ENCODE data around the gene RFX3. TPM values are rescaled to one million over a fixed set of nuclear protein-coding genes. Genes with fewer than 3 reads are reported as not detected.

The RFX3 gene
- total and polyA plus RNA-seq, 2 of the 13 experiments (the other 11 are each of a cell fraction or from before 2014, with no cell fraction given) = 2.7 to 5.3 TPM

DNA sequence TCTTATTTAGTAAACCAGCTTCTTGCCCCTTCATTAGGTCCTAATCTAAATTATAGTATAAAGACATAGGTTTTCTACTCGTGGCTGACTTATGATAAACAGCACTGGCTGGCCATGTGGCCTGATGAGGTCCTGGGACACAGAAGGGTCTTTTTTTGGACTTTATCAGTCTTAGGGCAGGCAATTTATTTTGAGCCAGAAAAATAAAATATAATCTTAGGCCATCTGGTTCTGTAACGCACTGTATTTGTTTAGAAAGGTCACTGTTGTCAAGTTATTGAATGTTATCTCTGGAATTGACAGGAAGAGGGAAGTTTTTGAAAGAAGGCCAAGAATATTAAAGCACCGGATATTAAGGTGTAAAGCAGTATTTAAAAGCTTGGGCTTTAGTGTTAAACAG lies 53.9 kb downstream of the RFX3 start (continued):
- TF ChIP-seq, protein P1, sequence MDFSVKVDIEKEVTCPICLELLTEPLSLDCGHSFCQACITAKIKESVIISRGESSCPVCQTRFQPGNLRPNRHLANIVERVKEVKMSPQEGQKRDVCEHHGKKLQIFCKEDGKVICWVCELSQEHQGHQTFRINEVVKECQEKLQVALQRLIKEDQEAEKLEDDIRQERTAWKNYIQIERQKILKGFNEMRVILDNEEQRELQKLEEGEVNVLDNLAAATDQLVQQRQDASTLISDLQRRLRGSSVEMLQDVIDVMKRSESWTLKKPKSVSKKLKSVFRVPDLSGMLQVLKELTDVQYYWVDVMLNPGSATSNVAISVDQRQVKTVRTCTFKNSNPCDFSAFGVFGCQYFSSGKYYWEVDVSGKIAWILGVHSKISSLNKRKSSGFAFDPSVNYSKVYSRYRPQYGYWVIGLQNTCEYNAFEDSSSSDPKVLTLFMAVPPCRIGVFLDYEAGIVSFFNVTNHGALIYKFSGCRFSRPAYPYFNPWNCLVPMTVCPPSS (IDR thresholded peaks at IDR 0.05) = no peak

GRCh38 chr9:3468421-3469205 lies 57.2 kb downstream of the RFX3 start:
- POLR2A ChIA-PET = interaction anchor here (1.6 kb wide), 1 partner anchor 58 kb away, joined by 4 read pairs; the partner anchor contains the start of gene RFX3
- no peak overlapping the region for H3K4me2 ChIP-seq (ENCODE audit: low read depth, low read length)
- no peaks in the 10 kb centered on the region for H3K9me3 ChIP-seq (ENCODE audit: low read length)
- H3K4me3 ChIP-seq (replicated peaks in 1 of 3; ENCODE audit: insufficient read depth in 1 of 3, low read depth in 2 of 3, low read length in 3 of 3) = no peak overlapping the region
- TF ChIP-seq ISL2 (CRISPR knock-in tag; IDR thresholded peaks at IDR 0.05) (no peak), TOE1 (CRISPR knock-in tag; IDR thresholded peaks at IDR 0.05) (no peak), REST (IDR thresholded peaks at IDR 0.05; ENCODE audit: borderline replicate concordance in 1 of 2, low read depth in 1 of 2, low read length in 2 of 2) (no peak), ZNF660 (CRISPR knock-in tag; IDR thresholded peaks at IDR 0.05; ENCODE audit: borderline replicate concordance, low read depth) (no peak), EP300 (IDR thresholded peaks at IDR 0.05; ENCODE audit: low read depth in 2 of 2, low read length in 2 of 2) (no peak), EP300 (CRISPR knock-in tag; IDR thresholded peaks at IDR 0.05; ENCODE audit: borderline replicate concordance) (no peak), HOMEZ (CRISPR knock-in tag; IDR thresholded peaks at IDR 0.05; ENCODE audit: low read depth) (no peak), GABPA (IDR thresholded peaks at IDR 0.05; ENCODE audit: low read depth, low read length) (no peak), GABPA (CRISPR knock-in tag; IDR thresholded peaks at IDR 0.05; ENCODE audit: low read depth) (no peak), CBX5 (CRISPR knock-in tag; IDR thresholded peaks at IDR 0.05; ENCODE audit: borderline replicate concordance) (no peak), SATB2 (CRISPR knock-in tag; IDR thresholded peaks at IDR 0.05) (no peak), ONECUT2 (CRISPR knock-in tag; IDR thresholded peaks at IDR 0.05) (no peak)
- H4K20me1 ChIP-seq (ENCODE audit: insufficient read depth, low read length) = no peaks in the 10 kb centered on the region
- no peak overlapping the region for H2AFZ ChIP-seq (ENCODE audit: low read length)
- H3K4me1 ChIP-seq (ENCODE audit: insufficient read depth, low read length) = no peaks in the 10 kb centered on the region
- H3K79me2 ChIP-seq (ENCODE audit: insufficient read depth, low read length) = no peaks in the 10 kb centered on the region
- DNase-seq (ENCODE audit: low spot score) = no peak
- no peak for FAIRE-seq
- H3K36me3 ChIP-seq (replicated peaks in 1 of 2; ENCODE audit: control insufficient read depth in 1 of 2, insufficient read depth in 2 of 2, low read length in 2 of 2) = no peaks in the 10 kb centered on the region
- in situ Hi-C loops (cut with HindIII; ENCODE audit: extremely low pct_ligation_motif_present, low pct_unique_long_range_greater_than_20kb) = loop anchor here (10.0 kb wide), 1 partner anchor 176 kb away; no protein-coding TSS in a partner anchor
- BruUV-seq (replicated peaks) = no TSS peak
- ATAC-seq = no peak
- H3K9ac ChIP-seq (ENCODE audit: insufficient read depth, low read depth, low read length) = no peak overlapping the region
- intact Hi-C loops (cut with micrococcal nuclease; ENCODE audit: unreplicated experiment) = loop anchor here (5.0 kb wide), 1 partner anchor 54 kb away; no protein-coding TSS in a partner anchor
- no peak overlapping the region for H3K27ac ChIP-seq (ENCODE audit: extremely low read length, insufficient read depth, low read length)
- 94% methylated on average over 4 of the region's 4 CpGs for WGBS (ENCODE audit: low lambda C conversion rate)
- CTCF ChIA-PET (ENCODE audit: low intra/inter-chr PET ratio, low total read pairs) = no interaction called here
- no peaks in the 10 kb centered on the region for H3K27me3 ChIP-seq (ENCODE audit: control insufficient read depth in 1 of 2, insufficient read depth in 2 of 2, low read length in 2 of 2)

Data from HepG2 (cell line).